ENCODE data around the gene PRKG1. TPM values are rescaled to one million over a fixed set of nuclear protein-coding genes. Genes with fewer than 3 reads are reported as not detected.

Gene PRKG1
- total and polyA plus RNA-seq, 2 experiments from 2014 or later: 10.7 to 21.8 TPM

- peak; percentile 54 for DNase-seq
- TF ChIP-seq EZH2phosphoT487 (IDR thresholded peaks at IDR 0.05; ENCODE audit: insufficient read depth, low read depth): no peak
- no peak for TF ChIP-seq EZH2 (IDR thresholded peaks at IDR 0.05; ENCODE audit: insufficient read depth, poor library complexity, severe bottlenecking)
- Histone ChIP-seq H3K9me2 (ENCODE audit: insufficient read depth) (0 out of 2 replicates have a peak, but pooled peaks cover 5% of the 10 kb centered on the region), H3K4me1 (ENCODE audit: insufficient read depth) (peaks cover 8% of the 10 kb centered on the region; the same call in 1 of the 2 replicates), H2AFZ (no peak overlapping the region), H3K9ac (no peak overlapping the region), H3F3A (ENCODE audit: insufficient read depth) (peaks cover 6% of the 10 kb centered on the region; the same call in 1 of the 2 replicates), H3K27ac (no peak overlapping the region), H3K36me3 (ENCODE audit: low read depth) (no peaks in the 10 kb centered on the region), H3K9me3 (ENCODE audit: low read depth) (no peaks in the 10 kb centered on the region), H4K20me1 (ENCODE audit: insufficient read depth) (no peaks in the 10 kb centered on the region), H3K4me2 (ENCODE audit: unreplicated experiment) (no peak overlapping the region), H3K4me3 (no peak overlapping the region), H3K27me3 (replicated peaks; ENCODE audit: insufficient read depth) (no peaks in the 10 kb centered on the region), H3K79me2 (ENCODE audit: insufficient read depth) (no peaks in the 10 kb centered on the region)
- WGBS, 2 experiments (ENCODE audit: low coverage in 1 of 2, low lambda C conversion rate in 2 of 2, missing lambda C conversion rate in 2 of 2): 64 to 67% methylated on average over 5 of the region's 5 CpGs
- in situ Hi-C loops (cut with MboI): no loop called here
These were observed 1024.8 kb downstream of the PRKG1 start for GRCh38 chr10:52099026-52099600.

- Histone ChIP-seq H3K79me2 (ENCODE audit: insufficient read depth) (no peaks in the 10 kb centered on the region), H3K27me3 (replicated peaks; ENCODE audit: insufficient read depth) (no peaks in the 10 kb centered on the region), H3K9ac (no peak overlapping the region), H3K4me3 (no peak overlapping the region), H4K20me1 (ENCODE audit: insufficient read depth) (no peaks in the 10 kb centered on the region), H3K9me2 (ENCODE audit: insufficient read depth) (0 out of 2 replicates have a peak, but pooled peaks cover 5% of the 10 kb centered on the region), H3F3A (ENCODE audit: insufficient read depth) (peaks cover 6% of the 10 kb centered on the region; the same call in 1 of the 2 replicates), H3K4me1 (ENCODE audit: insufficient read depth) (peaks cover 8% of the 10 kb centered on the region; the same call in 1 of the 2 replicates), H3K27ac (no peak overlapping the region), H3K4me2 (ENCODE audit: unreplicated experiment) (no peak overlapping the region), H3K9me3 (ENCODE audit: low read depth) (no peaks in the 10 kb centered on the region), H2AFZ (no peak overlapping the region), H3K36me3 (ENCODE audit: low read depth) (no peaks in the 10 kb centered on the region)
- in situ Hi-C loops (cut with MboI): no loop called here
- DNase-seq: no peak
- 80 to 83% methylated on average over 6 of the region's 6 CpGs for WGBS, 2 experiments (ENCODE audit: low coverage in 1 of 2, low lambda C conversion rate in 2 of 2, missing lambda C conversion rate in 2 of 2)
- no peak for TF ChIP-seq EZH2phosphoT487 (IDR thresholded peaks at IDR 0.05; ENCODE audit: insufficient read depth, low read depth)
These were observed 1025.8 kb downstream of the PRKG1 start for GRCh38 chr10:52100011-52100547.

- no peak overlapping the region for H3K4me2 ChIP-seq (ENCODE audit: unreplicated experiment)
- no peak overlapping the region for H3K4me3 ChIP-seq
- no peak for DNase-seq
- no peak overlapping the region for H3K9ac ChIP-seq
- H3K4me1 ChIP-seq (ENCODE audit: insufficient read depth): no peaks in the 10 kb centered on the region
- no peaks in the 10 kb centered on the region for H3K36me3 ChIP-seq (ENCODE audit: low read depth)
- H3K9me3 ChIP-seq (ENCODE audit: low read depth): no peaks in the 10 kb centered on the region
- H3K9me2 ChIP-seq (ENCODE audit: insufficient read depth): 0 out of 2 replicates have a peak, but pooled peaks cover 5% of the 10 kb centered on the region
- H2AFZ ChIP-seq: no peak overlapping the region
- in situ Hi-C loops (cut with MboI): no loop called here
- no peaks in the 10 kb centered on the region for H3F3A ChIP-seq (ENCODE audit: insufficient read depth)
- TF ChIP-seq EZH2 (IDR thresholded peaks at IDR 0.05; ENCODE audit: insufficient read depth, poor library complexity, severe bottlenecking) (no peak), EZH2phosphoT487 (IDR thresholded peaks at IDR 0.05; ENCODE audit: insufficient read depth, low read depth) (no peak)
- no peaks in the 10 kb centered on the region for H4K20me1 ChIP-seq (ENCODE audit: insufficient read depth)
- no peak overlapping the region for H3K27ac ChIP-seq
- WGBS, 2 experiments (ENCODE audit: low coverage in 1 of 2, low lambda C conversion rate in 2 of 2, missing lambda C conversion rate in 2 of 2): 88 to 92% methylated on average over 9 of the region's 9 CpGs
- no peaks in the 10 kb centered on the region for H3K79me2 ChIP-seq (ENCODE audit: insufficient read depth)
- H3K27me3 ChIP-seq (replicated peaks; ENCODE audit: insufficient read depth): no peaks in the 10 kb centered on the region
These were observed 1031.0 kb downstream of the PRKG1 start for GRCh38 chr10:52105301-52105700.

DNA sequence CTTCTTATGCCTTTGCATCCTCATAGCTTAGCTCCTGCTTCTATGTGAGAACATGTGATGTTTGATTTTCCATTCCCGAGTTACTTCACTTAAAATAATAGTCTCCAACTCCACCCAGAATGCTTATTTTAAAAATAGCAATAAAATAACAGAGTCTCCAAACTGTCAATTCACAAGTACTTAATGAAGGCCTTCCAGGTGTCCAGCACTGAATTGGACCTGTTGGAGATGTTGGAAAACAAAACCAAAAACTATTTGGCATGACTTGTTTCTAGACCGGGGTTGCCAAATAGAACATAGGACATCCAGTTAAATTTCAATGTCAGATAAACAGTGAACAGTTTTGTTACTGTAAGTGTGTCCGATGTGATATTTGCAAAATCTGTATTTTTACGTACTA is 1031.7 kb downstream of the PRKG1 start:
- H3K27ac ChIP-seq: no peak overlapping the region
- no peak overlapping the region for H3K9ac ChIP-seq
- H3K9me2 ChIP-seq (ENCODE audit: insufficient read depth): 0 out of 2 replicates have a peak, but pooled peaks cover 5% of the 10 kb centered on the region
- no peaks in the 10 kb centered on the region for H3K36me3 ChIP-seq (ENCODE audit: low read depth)
- H3K4me1 ChIP-seq (ENCODE audit: insufficient read depth): no peaks in the 10 kb centered on the region
- TF ChIP-seq EZH2phosphoT487 (IDR thresholded peaks at IDR 0.05; ENCODE audit: insufficient read depth, low read depth): no peak
- TF ChIP-seq EZH2 (IDR thresholded peaks at IDR 0.05; ENCODE audit: insufficient read depth, poor library complexity, severe bottlenecking): no peak
- H3K27me3 ChIP-seq (replicated peaks; ENCODE audit: insufficient read depth): no peaks in the 10 kb centered on the region
- no peak overlapping the region for H2AFZ ChIP-seq
- no peak overlapping the region for H3K4me3 ChIP-seq
- WGBS, 2 experiments (ENCODE audit: low coverage in 1 of 2, low lambda C conversion rate in 2 of 2, missing lambda C conversion rate in 2 of 2): 97% methylated on average over 4 of the region's 4 CpGs
- H3K4me2 ChIP-seq (ENCODE audit: unreplicated experiment): no peak overlapping the region
- DNase-seq: no peak
- H3K79me2 ChIP-seq (ENCODE audit: insufficient read depth): no peaks in the 10 kb centered on the region
- H4K20me1 ChIP-seq (ENCODE audit: insufficient read depth): no peaks in the 10 kb centered on the region
- H3F3A ChIP-seq (ENCODE audit: insufficient read depth): no peaks in the 10 kb centered on the region
- in situ Hi-C loops (cut with MboI): no loop called here
- no peaks in the 10 kb centered on the region for H3K9me3 ChIP-seq (ENCODE audit: low read depth)

Data from GM23248 (cell line).